ENCODE measurements around the gene FBXO4.

DNA sequence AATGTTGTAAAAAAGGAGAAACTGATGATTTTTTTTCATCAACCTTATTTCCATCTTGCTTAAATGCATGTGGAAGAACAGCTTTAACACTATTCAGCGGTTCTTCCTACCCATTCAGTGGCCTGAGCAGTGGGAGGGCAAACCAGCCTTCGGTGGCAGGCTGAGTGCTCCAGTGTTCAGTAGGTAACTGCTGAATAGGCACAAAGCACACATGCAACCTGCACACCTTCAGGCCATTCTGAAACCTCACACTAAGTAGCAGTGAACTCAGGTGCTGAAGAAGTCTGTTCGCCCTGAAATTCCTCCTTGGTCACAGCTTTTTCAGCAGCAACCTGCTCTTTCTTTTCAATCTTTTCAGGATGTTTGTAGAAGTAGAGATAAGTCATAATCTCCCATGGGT lies 26.1 kb downstream of the FBXO4 start:
- TF ChIP-seq CTCF (IDR thresholded peaks at IDR 0.05) (no peak), POLR2A (IDR thresholded peaks at IDR 0.05) (no peak)
